ENCODE results near the gene EWSR1.
"Not testable (repeated sequence)": the region's sequence is repeated elsewhere in the genome, so short reads cannot be mapped to it uniquely, and the experiment has no call there.

Gene EWSR1, protein sequence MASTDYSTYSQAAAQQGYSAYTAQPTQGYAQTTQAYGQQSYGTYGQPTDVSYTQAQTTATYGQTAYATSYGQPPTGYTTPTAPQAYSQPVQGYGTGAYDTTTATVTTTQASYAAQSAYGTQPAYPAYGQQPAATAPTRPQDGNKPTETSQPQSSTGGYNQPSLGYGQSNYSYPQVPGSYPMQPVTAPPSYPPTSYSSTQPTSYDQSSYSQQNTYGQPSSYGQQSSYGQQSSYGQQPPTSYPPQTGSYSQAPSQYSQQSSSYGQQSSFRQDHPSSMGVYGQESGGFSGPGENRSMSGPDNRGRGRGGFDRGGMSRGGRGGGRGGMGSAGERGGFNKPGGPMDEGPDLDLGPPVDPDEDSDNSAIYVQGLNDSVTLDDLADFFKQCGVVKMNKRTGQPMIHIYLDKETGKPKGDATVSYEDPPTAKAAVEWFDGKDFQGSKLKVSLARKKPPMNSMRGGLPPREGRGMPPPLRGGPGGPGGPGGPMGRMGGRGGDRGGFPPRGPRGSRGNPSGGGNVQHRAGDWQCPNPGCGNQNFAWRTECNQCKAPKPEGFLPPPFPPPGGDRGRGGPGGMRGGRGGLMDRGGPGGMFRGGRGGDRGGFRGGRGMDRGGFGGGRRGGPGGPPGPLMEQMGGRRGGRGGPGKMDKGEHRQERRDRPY

GRCh38 chr22:29267858-29268510, at the start of gene EWSR1, which contains the start of gene RHBDD3:
EWSR1 (plus strand) TSS chr22:29268268; CDS start chr22:29268337, 69 bp downstream.
RHBDD3 (minus strand) TSS chr22:29267981; CDS start chr22:29265626, 2,355 bp downstream.
- DNase-seq = peak; percentile 97

GRCh38 chr22:29218758-29219408, 49.2 kb upstream of the EWSR1 start:
- no peak for DNase-seq

GRCh38 chr22:29219409-29219782, 48.7 kb upstream of the EWSR1 start:
- not testable (repeated sequence) for DNase-seq

DNA sequence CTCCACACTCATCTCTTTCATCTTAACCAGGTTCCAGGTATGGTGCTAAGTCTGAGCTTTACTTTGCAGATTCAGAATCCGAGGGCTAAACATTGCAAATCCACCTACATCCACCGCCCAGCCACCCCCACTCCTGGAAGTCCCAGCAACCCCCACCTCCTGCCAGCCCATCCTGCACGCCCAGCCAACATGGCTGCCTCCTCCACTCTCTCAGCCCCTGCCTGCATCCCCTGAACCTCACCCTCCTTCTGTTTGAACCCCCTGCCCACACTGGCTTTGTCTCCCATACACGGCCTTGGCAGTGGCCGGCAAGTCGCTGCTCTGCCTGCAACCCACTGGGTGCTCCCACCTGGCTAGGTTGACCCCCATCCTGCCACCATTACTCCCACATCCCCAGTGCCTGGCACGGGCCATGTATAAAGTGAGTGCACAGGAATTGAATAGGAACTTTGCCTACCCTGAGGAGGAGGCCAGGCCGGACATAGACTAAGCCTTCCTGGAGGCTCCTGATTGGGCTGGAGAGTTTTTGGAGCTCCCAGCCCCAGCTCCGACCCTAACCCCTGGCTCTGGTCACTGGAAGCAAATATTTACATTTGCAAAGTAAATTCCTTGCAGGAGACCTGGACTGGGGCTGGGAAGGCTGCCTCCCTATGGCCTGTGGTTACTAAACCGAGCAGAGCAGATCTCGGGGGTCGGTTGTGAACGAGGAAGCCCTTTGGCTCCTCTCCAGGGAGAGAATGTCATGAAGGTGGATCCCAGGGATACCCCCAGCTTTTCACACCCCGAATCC, 48.0 kb upstream of the EWSR1 start:
- no peak for DNase-seq

GRCh38 chr22:29224121-29224858, 43.8 kb upstream of the EWSR1 start:
- DNase-seq = no peak

DNA sequence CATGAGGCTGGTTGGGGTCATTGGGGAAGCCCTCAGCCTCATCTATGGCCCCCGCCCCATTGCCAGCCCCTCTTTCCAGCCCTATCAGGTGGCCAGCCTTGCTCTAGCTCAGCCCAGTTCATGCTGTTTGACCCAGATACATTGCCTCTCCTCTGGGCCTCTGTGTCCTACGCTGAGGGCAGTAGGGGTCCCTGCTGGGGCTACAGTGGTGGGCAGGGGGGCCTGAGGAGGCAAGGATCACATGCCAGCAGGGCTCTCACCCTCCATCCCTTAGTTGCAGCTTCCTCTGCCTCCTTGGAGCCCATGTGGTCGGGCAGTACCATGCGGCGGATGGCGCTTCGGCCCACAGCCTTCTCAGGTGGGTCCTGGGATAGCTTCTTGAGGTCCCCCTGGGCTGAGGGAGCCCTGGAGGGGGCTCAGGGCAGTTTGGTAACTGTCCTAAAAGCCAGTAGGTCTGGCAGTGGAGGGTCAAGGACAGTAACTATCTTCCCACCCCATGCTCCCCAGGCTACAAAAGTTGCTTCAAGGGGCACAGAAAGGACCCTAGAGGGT, 43.1 kb upstream of the EWSR1 start:
- DNase-seq = no peak

DNA sequence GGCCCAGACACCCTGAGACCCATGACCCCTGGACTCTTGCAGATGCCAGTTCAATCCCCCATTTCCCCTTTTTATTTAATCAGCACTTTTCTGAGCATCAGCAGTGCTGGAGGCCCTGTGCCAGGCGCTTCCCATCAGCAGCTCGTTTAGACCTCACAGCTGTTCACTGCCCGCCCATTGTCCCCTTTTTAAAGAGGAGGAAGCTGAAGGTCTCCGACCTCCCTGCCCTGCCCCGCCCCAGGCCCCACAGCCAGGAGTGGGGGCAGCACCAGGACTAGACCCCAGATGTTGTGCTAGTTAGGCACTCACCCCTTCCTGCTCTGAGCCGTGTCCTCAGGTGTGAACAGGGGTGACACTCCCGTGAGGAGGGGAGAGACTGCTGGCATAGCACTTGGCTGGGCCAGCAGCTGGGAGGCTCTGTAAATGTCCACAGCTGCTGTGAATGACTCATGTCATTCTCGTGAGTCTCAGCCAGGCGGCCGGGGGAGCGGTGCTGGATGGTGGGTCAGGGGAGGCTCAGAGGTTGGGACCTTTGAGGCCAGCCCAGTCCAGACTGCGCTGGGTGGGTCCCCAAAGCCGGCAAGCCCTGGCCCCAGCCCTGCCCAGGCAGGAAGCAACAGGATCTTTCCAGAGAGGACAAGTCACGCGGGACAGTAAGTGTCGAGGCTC, 42.5 kb upstream of the EWSR1 start:
- peak in 1 of 2 donors; percentile 59 for DNase-seq

GRCh38 chr22:29226351-29226981, 41.6 kb upstream of the EWSR1 start:
- no peak for DNase-seq

DNA sequence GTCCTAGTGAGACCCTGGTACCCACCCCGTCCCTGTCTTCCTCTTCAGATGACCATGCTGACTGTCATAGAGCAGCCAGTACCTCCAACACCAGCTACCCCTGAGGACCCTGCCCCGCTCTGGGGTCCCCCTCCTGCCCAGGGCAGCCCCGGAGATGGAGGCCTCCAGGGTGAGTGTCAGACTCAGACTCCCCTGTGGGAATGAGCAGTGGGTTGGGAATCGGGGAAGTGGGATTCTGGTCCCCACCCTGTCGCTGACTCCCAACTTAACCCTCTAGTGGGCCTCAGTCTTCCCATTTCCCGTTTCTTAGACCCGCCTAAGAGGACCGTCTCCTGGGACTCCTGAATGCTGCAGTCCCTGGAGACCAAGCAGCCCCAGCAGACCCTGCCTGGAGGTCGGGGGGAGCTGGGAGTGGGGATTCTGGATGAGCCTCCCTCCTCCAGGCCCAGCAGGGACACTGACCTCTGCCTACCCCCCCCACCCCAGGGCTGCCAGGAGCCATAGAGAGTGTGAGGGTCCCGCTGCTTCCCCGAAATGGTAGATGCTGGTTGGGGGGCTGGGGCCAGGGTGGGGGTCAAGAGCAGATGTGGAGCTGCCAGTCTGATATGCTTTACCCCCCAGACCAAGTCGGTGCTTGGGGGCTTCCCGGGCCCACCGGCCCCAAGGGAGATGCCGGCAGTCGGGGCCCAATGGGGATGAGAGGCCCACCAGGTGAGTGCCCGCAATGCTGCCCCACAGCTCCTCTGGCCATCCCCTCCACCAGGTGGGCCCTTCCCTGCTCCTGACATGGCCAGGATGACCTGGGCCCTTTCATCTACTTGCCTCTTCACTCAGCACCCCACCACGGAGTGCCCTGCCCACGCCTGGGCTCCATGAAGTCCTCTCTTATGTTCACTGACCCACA, 36.8 kb upstream of the EWSR1 start:
- no peak for DNase-seq

DNA sequence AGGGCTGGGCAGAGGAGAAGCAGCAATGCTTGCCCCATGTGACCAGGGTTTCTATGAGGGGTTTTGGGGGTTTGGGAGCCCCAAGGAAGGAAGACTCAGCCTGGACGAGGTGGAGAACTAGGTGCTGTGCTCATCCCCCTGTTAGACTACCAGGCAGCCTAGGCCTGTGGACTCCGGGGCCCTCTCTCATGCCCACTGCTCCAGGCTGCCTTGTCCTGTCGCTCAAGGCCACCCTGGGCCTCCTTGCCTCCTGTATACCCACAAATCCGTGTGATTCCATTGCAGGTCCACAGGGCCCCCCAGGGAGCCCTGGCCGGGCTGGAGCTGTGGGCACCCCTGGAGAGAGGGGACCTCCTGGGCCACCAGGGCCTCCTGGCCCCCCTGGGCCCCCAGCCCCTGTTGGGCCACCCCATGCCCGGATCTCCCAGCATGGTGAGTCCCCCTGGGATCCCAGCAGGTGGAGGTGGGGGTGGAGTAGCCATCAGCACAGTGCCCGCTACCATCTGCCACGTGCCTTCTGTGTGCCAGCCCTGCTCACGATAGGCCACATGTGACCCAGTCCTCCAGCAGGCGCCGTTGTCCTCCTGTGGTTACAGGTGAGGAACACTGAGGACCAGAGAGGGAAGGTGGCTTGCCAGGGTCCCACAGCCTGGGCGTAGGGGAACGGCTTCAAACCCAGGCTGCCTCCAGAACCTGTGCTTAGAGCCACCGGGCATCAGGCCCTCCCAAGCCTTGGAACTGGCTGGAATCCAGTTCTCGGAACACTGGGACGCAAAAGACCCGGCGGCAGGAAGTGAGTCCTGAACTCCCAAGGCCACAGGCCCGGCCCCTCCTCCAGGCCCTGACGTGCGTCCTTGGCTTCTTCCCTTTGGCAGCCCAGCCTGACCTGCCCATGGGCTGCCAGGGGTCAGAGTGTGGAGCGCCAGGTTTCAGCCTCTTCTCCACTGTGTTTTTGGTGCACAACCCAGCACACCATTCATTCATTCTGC, 35.8 kb upstream of the EWSR1 start:
- no peak for DNase-seq

GRCh38 chr22:29233277-29233877, 34.7 kb upstream of the EWSR1 start:
- no peak for DNase-seq

GRCh38 chr22:29240481-29240880, 27.6 kb upstream of the EWSR1 start:
- not testable (repeated sequence) for DNase-seq

DNA sequence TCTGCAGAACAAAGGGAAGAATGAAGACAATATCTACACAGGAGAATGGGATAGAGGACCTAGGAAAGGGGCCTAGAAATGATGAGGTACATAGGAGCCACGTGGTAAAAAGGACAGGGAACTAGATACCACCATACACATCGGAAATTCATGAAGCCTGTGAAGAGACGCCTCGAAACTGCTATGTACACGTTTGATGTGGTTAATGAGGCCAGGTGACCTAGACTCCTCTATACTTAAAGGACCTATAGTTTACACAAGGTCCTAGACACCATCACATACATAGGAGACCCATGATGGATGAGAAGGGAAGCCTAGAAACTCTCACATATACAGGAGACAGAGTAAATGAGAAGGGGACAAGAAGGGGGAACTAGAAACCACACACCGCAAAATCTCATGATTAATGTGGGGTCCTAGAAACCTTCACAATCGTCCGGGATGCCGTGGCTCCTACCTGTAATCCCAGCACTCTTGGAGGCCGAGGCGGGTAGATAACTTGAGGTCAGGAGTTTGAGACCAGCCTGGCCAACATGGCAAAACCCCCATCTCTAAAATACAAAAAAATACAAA, 24.1 kb upstream of the EWSR1 start:
- DNase-seq = no peak

GRCh38 chr22:29244785-29245625, 23.1 kb upstream of the EWSR1 start:
- no peak for DNase-seq

DNA sequence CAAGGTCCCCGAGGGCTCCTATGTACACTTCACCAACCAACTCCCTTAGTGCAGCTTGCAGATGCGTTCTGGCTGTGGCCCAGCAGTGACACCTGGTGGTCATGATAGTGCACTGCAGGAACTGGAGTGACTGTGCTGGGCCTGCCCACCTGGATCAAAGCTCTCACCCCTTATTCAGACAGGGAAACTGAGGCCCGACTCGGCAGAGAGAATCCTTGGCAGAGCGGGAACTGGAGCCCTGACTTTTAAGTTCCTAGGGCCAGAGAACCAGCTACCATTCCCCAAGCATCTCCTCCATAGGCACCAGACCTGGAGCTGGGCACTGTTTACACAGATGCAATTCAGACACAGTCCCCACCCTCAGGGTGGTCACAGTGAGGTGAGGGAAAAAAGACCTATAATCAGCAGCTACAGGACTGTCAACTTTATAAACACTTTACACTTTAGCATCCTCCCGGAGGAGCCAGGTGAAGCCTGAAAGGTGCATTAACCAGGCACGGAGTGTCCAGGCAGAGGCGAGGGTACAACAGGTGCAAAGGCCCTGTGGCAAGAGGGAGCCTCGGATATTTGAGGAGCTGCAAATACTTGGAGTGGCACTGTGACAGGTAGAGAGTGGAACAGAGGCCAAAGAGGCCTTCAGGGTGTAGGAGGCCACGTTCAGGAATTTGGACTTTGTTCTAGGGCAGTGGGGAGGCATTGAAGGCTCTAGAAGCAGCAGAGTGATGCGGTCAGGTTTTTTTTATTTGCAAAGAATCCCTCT, 22.3 kb upstream of the EWSR1 start:
- peak; percentile 24 to 35 for DNase-seq
